BE2C (cell line): Measurements from ENCODE around the gene ABHD5.

Experiments used
- DNase-seq: peaks from one replicate; pipeline ENCODE4 v3.0.0-alpha.2; 2020
- H3K27me3 ChIP-seq: fragments of 250-450 bp; sonication (Bioruptor Pico); 2 replicates; pipeline ENCODE4 v1.5.1; 2020; ENCODE audit warnings: mild to moderate bottlenecking
- H3K36me3 ChIP-seq: fragments of 250-450 bp; sonication (Bioruptor Pico); 2 replicates; pipeline ENCODE4 v1.5.1; 2020; ENCODE audit warnings: mild to moderate bottlenecking
- H3K4me1 ChIP-seq: fragments of 250-450 bp; sonication (Bioruptor Pico); 2 replicates; pipeline ENCODE4 v1.5.1; 2020
- H3K4me3 ChIP-seq: 2 replicates; pipeline ENCODE4 v1.5.1; 2011; ENCODE audit warnings: low read depth, low read length
- H3K9me3 ChIP-seq: fragments of 250-450 bp; sonication (Bioruptor Pico); 2 replicates; pipeline ENCODE4 v1.5.1; 2020
- TF ChIP-seq, protein P1 (sequence below): IDR thresholded peaks from 2 replicates; pipeline ENCODE4 v1.5.1; 2012; ENCODE audit warnings: mild to moderate bottlenecking, low read depth, low read length

Gene ABHD5

DNA sequence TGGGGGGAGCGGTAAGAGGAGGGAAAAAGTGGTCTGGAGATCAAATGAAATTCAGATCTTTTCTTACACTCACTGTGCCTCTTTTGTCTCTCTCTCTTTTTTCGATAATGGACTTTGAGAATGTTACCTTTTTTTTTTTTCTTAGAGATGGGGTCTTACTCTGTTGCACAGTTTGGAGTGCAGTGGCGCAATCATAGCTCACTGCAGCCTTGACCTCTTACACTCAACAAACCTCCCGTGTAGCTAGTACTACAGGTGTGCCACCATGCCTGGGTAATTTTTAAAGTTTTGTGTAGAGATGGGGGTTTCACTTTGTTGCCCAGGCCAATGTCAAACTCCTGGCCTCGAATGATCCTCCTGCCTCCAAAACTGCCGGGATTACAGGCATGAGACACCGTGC, 15.6 kb downstream of the ABHD5 start:
- Histone ChIP-seq H3K9me3 (no peaks in the 10 kb centered on the region), H3K4me1 (no peaks in the 10 kb centered on the region), H3K36me3 (no peaks in the 10 kb centered on the region), H3K27me3 (no peaks in the 10 kb centered on the region), H3K4me3 (no peak overlapping the region)
- TF ChIP-seq, protein P1, sequence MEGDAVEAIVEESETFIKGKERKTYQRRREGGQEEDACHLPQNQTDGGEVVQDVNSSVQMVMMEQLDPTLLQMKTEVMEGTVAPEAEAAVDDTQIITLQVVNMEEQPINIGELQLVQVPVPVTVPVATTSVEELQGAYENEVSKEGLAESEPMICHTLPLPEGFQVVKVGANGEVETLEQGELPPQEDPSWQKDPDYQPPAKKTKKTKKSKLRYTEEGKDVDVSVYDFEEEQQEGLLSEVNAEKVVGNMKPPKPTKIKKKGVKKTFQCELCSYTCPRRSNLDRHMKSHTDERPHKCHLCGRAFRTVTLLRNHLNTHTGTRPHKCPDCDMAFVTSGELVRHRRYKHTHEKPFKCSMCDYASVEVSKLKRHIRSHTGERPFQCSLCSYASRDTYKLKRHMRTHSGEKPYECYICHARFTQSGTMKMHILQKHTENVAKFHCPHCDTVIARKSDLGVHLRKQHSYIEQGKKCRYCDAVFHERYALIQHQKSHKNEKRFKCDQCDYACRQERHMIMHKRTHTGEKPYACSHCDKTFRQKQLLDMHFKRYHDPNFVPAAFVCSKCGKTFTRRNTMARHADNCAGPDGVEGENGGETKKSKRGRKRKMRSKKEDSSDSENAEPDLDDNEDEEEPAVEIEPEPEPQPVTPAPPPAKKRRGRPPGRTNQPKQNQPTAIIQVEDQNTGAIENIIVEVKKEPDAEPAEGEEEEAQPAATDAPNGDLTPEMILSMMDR = no peak
- no peak for DNase-seq

DNA sequence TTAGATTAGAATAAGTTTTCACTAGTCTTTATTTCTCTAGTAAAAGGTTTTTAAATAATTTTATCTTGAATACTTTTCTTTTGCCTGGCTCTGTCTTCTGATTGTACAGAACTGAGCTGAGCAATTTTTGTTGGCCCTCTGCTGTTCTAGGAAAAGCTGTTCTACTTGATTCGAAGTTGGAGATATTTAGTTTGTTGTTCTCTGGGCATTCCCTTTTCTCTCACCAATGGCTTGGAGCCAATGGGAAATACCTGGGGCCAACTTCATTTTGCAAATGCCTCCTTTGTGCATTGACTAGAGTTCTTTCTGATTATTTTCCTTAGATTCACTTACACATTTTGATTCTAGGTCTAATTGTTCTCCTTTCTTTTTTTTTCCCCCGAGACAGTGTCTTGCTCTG, 16.5 kb downstream of the ABHD5 start:
- H3K4me1 ChIP-seq = no peaks in the 10 kb centered on the region
- no peak for DNase-seq

DNA sequence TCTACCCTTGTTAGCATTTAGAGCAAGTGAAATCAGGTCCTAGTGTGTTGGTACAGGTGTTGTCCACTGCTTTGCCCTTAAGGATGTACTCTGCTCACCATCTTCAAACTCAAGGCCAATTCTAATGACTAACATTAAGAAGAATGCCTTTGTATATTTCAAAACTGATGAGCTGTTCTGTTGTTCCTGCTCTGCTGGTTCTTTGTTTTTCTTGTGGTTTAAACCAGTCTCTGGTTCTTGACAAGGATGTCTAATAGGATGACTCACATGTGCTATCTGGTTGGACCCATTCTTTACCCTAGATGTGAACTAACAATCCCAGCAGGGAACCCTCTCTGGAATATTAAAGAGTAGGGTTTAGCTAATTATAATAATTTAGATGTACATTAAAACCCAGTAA, 17.3 kb downstream of the ABHD5 start:
- TF ChIP-seq, protein P1 = no peak
- Histone ChIP-seq H3K27me3 (no peaks in the 10 kb centered on the region), H3K36me3 (no peaks in the 10 kb centered on the region), H3K9me3 (no peaks in the 10 kb centered on the region), H3K4me1 (no peaks in the 10 kb centered on the region), H3K4me3 (no peak overlapping the region)
- no peak for DNase-seq

More for the DNA sequence above, 16.5 kb downstream of the ABHD5 start:
- Histone ChIP-seq H3K9me3 (no peaks in the 10 kb centered on the region), H3K4me3 (no peak overlapping the region), H3K27me3 (no peaks in the 10 kb centered on the region), H3K36me3 (no peaks in the 10 kb centered on the region)
- TF ChIP-seq, protein P1 = no peak

DNA sequence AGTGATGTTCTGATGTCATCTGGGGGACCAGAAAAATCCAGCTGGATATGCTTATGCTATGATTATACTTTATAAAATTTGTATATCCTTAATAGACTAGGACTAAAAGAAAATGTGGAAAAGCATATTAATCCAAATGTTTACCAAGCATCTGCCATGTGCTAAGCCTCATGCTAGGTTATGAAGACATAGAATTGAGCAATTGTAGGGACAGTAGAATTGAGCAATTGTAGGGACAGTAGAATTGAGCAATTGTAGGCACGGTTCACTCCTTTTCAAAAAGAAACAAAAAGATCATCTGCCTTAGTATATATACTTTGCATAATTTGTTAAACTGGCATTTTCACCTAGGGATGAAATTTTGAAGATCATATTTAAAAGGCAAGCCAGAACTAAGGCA, 18.3 kb downstream of the ABHD5 start:
- Histone ChIP-seq H3K4me3 (no peak overlapping the region), H3K4me1 (no peaks in the 10 kb centered on the region), H3K36me3 (no peaks in the 10 kb centered on the region), H3K9me3 (no peaks in the 10 kb centered on the region), H3K27me3 (no peaks in the 10 kb centered on the region)
- DNase-seq = no peak
- TF ChIP-seq, protein P1 = no peak

DNA sequence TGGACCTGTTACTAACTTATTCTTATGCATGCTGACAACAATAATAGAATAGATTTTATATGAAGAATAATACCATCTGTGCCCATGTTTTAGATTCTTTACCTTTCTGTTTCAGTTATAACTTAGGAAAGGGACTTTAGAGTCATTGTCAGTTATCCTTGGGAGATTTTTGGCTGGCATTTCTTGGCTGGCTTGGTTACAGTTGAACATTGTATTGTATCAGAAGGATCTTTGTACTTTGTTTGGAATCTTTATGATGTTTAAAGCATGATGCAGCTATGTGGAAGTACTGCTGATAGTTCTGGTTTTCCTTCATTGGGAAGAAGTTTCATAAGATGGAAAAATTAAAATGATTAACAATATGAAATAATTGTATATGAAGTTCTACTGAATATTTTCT, 19.9 kb downstream of the ABHD5 start:
- DNase-seq = no peak
- TF ChIP-seq, protein P1 = no peak
- no peaks in the 10 kb centered on the region for H3K9me3 ChIP-seq

DNA sequence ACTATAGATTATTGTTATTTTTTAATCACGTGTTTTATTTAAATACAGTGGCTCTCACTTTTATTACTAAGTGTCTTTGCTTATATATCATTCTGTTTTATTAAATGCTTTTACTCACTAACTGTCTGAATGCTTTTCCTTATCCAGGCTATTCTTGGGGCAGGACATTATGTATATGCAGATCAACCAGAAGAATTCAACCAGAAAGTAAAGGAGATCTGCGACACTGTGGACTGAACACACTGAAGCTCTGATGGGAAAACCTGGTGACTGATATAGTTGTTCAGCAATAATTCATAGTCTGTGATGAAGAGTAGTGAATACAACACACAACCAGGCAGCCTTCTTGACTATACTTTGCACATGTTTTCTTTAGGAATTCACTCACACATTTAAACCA, 27.6 kb downstream of the ABHD5 start:
- H3K4me3 ChIP-seq = no peak overlapping the region
- H3K27me3 ChIP-seq = no peaks in the 10 kb centered on the region
- no peaks in the 10 kb centered on the region for H3K9me3 ChIP-seq
- H3K36me3 ChIP-seq = no peaks in the 10 kb centered on the region
- no peak for DNase-seq
- no peaks in the 10 kb centered on the region for H3K4me1 ChIP-seq
- TF ChIP-seq, protein P1 = no peak

More for the DNA sequence above, 19.9 kb downstream of the ABHD5 start:
- Histone ChIP-seq H3K27me3 (no peaks in the 10 kb centered on the region), H3K4me1 (no peaks in the 10 kb centered on the region), H3K4me3 (no peak overlapping the region), H3K36me3 (no peaks in the 10 kb centered on the region)
